Kidney epithelial cell (primary cell): ENCODE data around the gene ZNF546. TPM values are rescaled to one million over a fixed set of nuclear protein-coding genes. Genes with fewer than 3 reads are reported as not detected.
A peak's percentile ranks its signal among the peaks of the same experiment; 100 is the strongest.

Experiments
- DNase-seq: peaks from one replicate; pipeline ENCODE4 v3.0.0-alpha.2; 2010; ENCODE audit warnings: low read depth
- H3K27me3 ChIP-seq: 2 replicates; pipeline ENCODE4 v1.6.0; 2011; ENCODE audit warnings: low read length; ENCODE audit not compliant: control insufficient read depth, insufficient read depth
- H3K36me3 ChIP-seq: 2 replicates; pipeline ENCODE4 v1.5.1; 2011; ENCODE audit warnings: low read length; ENCODE audit not compliant: control insufficient read depth, insufficient read depth
- H3K4me3 ChIP-seq: 2 replicates; pipeline ENCODE4 v1.5.1; 2011; ENCODE audit warnings: low read depth, mild to moderate bottlenecking, control low read depth, low read length
- CTCF ChIP-seq: IDR thresholded peaks from 2 replicates; pipeline ENCODE4 v1.5.1; 2011; ENCODE audit warnings: mild to moderate bottlenecking, moderate library complexity, low read length, control low read depth, inconsistent platforms; ENCODE audit not compliant: insufficient read depth, poor library complexity, severe bottlenecking
- total RNA-seq: library from RNA; depleted of rRNA; stranded (reverse); fragments of >200 nt; gene quantifications from 2 replicates; pipeline ENCODE4 v1.2.3, GENCODE V29; 2015

The ZNF546 gene
- total RNA-seq, 1 donor from 2014 or later = 0.42 TPM

DNA sequence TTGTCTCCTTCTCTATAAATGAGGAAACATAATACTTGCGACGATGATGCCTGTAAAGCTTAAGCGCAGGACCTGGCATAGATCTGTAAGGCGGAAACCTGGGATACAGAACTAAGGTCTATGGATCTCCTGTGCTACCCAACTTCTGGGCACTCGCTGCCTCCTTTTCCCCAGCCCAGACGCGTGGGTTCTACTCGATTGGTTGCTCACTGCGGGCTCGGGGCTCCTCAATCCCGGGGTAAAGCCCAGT, 26.5 kb upstream of the ZNF546 start:
- no peak for TF ChIP-seq CTCF
- Histone ChIP-seq H3K27me3 (no peaks in the 10 kb centered on the region), H3K4me3 (peak overlapping the region; percentile 53), H3K36me3 (peaks cover 6% of the 10 kb centered on the region)
- no peak for DNase-seq

DNA sequence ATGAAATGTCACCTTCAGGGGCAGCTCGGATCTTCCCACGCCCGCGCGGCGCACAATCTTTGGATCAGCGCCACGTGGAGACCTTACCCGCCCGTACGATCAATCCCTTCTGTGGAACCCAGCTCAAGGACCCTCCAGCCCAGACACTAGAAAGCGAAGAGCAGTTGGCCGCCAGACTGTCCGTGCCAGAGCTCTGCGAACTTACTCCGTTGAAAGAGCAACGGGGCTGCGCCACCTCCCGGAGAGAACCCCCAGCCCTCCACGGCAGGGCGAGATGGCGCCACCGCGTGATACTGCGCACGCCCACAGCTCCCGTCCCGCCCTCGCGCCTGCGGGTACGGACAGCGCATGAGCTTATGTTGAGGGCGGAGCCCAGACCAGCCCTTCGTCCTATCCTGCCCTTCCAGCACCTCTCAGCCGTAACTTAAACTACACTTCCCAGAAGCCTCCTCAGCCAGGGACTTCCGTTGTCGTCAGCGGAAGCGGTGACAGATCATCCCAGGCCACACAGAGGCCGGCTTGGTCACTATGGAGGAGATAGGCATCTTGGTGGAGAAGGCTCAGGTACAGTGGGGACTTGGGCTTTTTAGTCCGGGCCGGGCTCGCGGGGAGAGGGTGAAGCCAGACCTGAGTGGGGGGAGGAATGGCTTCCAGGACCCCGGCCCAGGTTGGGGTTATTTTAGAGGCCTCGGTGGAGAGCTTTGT, 26.0 kb upstream of the ZNF546 start, which contains the start of gene PSMC4:
PSMC4 (plus strand) TSS at position 491 of the 705 bp plus-strand sequence; CDS start at position 529, 38 bp downstream.
- Histone ChIP-seq H3K36me3 (peaks cover 6% of the 10 kb centered on the region), H3K4me3 (peak within 1 kb of the TSS; percentile 72)

GRCh38 chr19:39971380-39972035, 25.4 kb upstream of the ZNF546 start:
- Histone ChIP-seq H3K4me3 (peak overlapping the region; percentile 72), H3K27me3 (no peaks in the 10 kb centered on the region), H3K36me3 (peaks cover 6% of the 10 kb centered on the region)
- TF ChIP-seq CTCF = no peak
- DNase-seq = no peak

More for the DNA sequence above, 26.0 kb upstream of the ZNF546 start, which contains the start of gene PSMC4:
- no peaks in the 10 kb centered on the region for H3K27me3 ChIP-seq
- peak; percentile 89 for TF ChIP-seq CTCF
- peak; percentile 98 for DNase-seq

DNA sequence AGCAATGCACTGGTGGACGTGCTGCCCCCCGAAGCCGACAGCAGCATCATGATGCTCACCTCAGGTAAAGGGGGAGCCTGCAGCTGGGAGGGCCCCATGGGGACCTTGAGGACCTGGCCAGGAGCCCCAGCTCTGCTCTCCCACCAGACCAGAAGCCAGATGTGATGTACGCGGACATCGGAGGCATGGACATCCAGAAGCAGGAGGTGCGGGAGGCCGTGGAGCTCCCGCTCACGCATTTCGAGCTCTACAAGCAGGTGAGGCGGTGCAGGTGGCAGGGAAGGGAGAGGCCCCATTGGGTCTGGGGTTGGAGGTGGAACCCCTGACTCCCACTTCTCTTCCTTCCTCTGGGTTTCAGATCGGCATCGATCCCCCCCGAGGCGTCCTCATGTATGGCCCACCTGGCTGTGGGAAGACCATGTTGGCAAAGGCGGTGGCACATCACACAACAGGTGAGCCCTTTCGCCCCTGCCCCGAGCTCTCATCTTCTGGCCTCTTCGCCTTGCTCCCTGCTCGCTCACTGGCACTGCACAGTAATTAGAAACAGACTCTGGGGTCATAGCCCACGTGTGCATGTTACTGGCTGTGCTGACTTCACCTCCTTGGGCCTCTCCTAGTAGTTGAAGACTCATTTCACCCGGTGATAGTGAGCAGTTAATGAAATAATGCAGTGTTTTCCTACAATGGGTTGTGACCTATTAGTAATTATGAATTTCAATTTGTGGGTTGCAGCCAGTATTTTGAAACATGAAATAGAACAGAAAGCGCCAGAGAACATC, 22.3 kb upstream of the ZNF546 start:
- no peak for TF ChIP-seq CTCF
- Histone ChIP-seq H3K27me3 (no peaks in the 10 kb centered on the region), H3K4me3 (no peak overlapping the region), H3K36me3 (peaks cover 6% of the 10 kb centered on the region)
- DNase-seq = no peak

GRCh38 chr19:39982883-39983282, 14.0 kb upstream of the ZNF546 start:
- H3K4me3 ChIP-seq = no peak overlapping the region
- no peaks in the 10 kb centered on the region for H3K27me3 ChIP-seq
- TF ChIP-seq CTCF = no peak
- no peaks in the 10 kb centered on the region for H3K36me3 ChIP-seq
- no peak for DNase-seq
